WTC11 (cell line): ENCODE data around the gene JUP. TPM values are rescaled to one million over a fixed set of nuclear protein-coding genes. Genes with fewer than 3 reads are reported as not detected.

ENCODE experiments used
- ATAC-seq: fragments of 200-7000 bp; cut with Tn5 transposase; 2 replicates; pipeline ENCODE4 v1.10.0; 2021; ENCODE audit warnings: mild to moderate bottlenecking, moderate library complexity
- CTCF ChIA-PET: fragments of 300-600 bp; sonication (Branson Sonifier 250); formaldehyde crosslinking; loops from one replicate; lab custom pipeline; 2021; ENCODE audit warnings: antibody characterized with exemption; lab: Charles Lee
- POLR2A ChIA-PET: fragments of 350-600 bp; sonication (Branson Sonifier 250); formaldehyde crosslinking; loops from one replicate; lab custom pipeline; 2021; ENCODE audit warnings: antibody characterized with exemption; lab: Charles Lee
- DNase-seq: peaks from one replicate; pipeline ENCODE4 v3.0.0; 2021; ENCODE audit warnings: low spot score
- H3K27ac Mint-ChIP-seq: 2 replicates; pipeline ENCODE4 v1.8.0; 2021; ENCODE audit warnings: mixed read lengths
- H3K27me3 Mint-ChIP-seq: 2 replicates; pipeline ENCODE4 v1.8.0; 2021; ENCODE audit warnings: low read depth, mild to moderate bottlenecking, moderate library complexity, mixed read lengths
- H3K36me3 Mint-ChIP-seq: 2 replicates; pipeline ENCODE4 v1.8.0; 2021; ENCODE audit warnings: mixed read lengths
- H3K4me1 Mint-ChIP-seq: 2 replicates; pipeline ENCODE4 v1.8.0; 2022; ENCODE audit warnings: mixed read lengths
- H3K4me3 Mint-ChIP-seq: 2 replicates; pipeline ENCODE4 v1.8.0; 2021; ENCODE audit warnings: mild to moderate bottlenecking, moderate library complexity, mixed read lengths
- H3K9me3 Mint-ChIP-seq: 2 replicates; pipeline ENCODE4 v1.8.0; 2021; ENCODE audit warnings: mixed read lengths
- ELF4 ChIP-seq: sonication (generic); formaldehyde crosslinking; IDR thresholded peaks from 2 replicates; pipeline ENCODE4 v1.8.1; 2022; ENCODE audit warnings: low read depth, mild to moderate bottlenecking, moderate library complexity, missing genetic modification reagents
- FOXK1 ChIP-seq: sonication (generic); formaldehyde crosslinking; IDR thresholded peaks from 2 replicates; pipeline ENCODE4 v1.8.0; 2022; ENCODE audit warnings: mild to moderate bottlenecking, moderate library complexity, missing genetic modification reagents
- FOXP1 ChIP-seq: sonication (generic); formaldehyde crosslinking; IDR thresholded peaks from 2 replicates; pipeline ENCODE4 v1.8.0; 2022; ENCODE audit warnings: missing genetic modification reagents, mild to moderate bottlenecking, moderate library complexity, borderline replicate concordance
- JUN ChIP-seq: sonication (generic); formaldehyde crosslinking; IDR thresholded peaks from 2 replicates; pipeline ENCODE4 v1.8.0; 2023; ENCODE audit warnings: mild to moderate bottlenecking, missing genetic modification reagents
- NFE2L1 ChIP-seq: sonication (generic); formaldehyde crosslinking; IDR thresholded peaks from 2 replicates; pipeline ENCODE4 v1.8.1; 2023; ENCODE audit warnings: missing genetic modification reagents
- OVOL2 ChIP-seq: fragments of 250-450 bp; sonication (Bioruptor Pico); IDR thresholded peaks from 2 replicates; pipeline ENCODE4 v1.9.0; 2021; ENCODE audit warnings: mild to moderate bottlenecking, borderline replicate concordance
- RELA ChIP-seq: sonication (generic); formaldehyde crosslinking; IDR thresholded peaks from 2 replicates; pipeline ENCODE4 v1.8.1; 2022; ENCODE audit warnings: missing genetic modification reagents, mild to moderate bottlenecking, borderline replicate concordance
- RORB ChIP-seq: fragments of 250-450 bp; sonication (Bioruptor Pico); IDR thresholded peaks from 2 replicates; pipeline ENCODE4 v1.9.0; 2021; ENCODE audit warnings: mild to moderate bottlenecking
- SMAD3 ChIP-seq: sonication (generic); formaldehyde crosslinking; IDR thresholded peaks from 2 replicates; pipeline ENCODE4 v1.8.0; 2022; ENCODE audit warnings: missing genetic modification reagents, mild to moderate bottlenecking, borderline replicate concordance
- SOX15 ChIP-seq: fragments of 250-450 bp; sonication (Bioruptor Pico); IDR thresholded peaks from 2 replicates; pipeline ENCODE4 v1.9.0; 2021; ENCODE audit warnings: mild to moderate bottlenecking
- TCF7 ChIP-seq: sonication (generic); formaldehyde crosslinking; IDR thresholded peaks from 2 replicates; pipeline ENCODE4 v1.8.0; 2022; ENCODE audit warnings: mild to moderate bottlenecking, low read depth, missing genetic modification reagents, moderate library complexity
- TEAD4 ChIP-seq: sonication (generic); formaldehyde crosslinking; IDR thresholded peaks from 2 replicates; pipeline ENCODE4 v1.8.0; 2022; ENCODE audit warnings: mild to moderate bottlenecking, missing genetic modification reagents
- ZNF138 ChIP-seq: sonication (generic); formaldehyde crosslinking; conservative IDR thresholded peaks from 2 replicates; pipeline ENCODE4 v1.8.1; 2022; ENCODE audit warnings: mild to moderate bottlenecking, moderate library complexity, missing genetic modification reagents
- ZNF219 ChIP-seq: sonication (generic); formaldehyde crosslinking; IDR thresholded peaks from 2 replicates; pipeline ENCODE4 v1.8.0; 2023; ENCODE audit warnings: missing genetic modification reagents, mild to moderate bottlenecking, borderline replicate concordance
- total RNA-seq: library from RNA; stranded (reverse); gene quantifications from 3 replicates; pipeline ENCODE4 v1.2.3, GENCODE V29; 2021
- TF ChIP-seq, protein P1 (sequence below): sonication (generic); formaldehyde crosslinking; IDR thresholded peaks from 2 replicates; pipeline ENCODE4 v1.8.0; 2023; ENCODE audit warnings: missing genetic modification reagents
- TF ChIP-seq, protein P2 (sequence below): fragments of 250-450 bp; sonication (Bioruptor Pico); IDR thresholded peaks from 2 replicates; pipeline ENCODE4 v1.9.0; 2021; ENCODE audit warnings: mild to moderate bottlenecking
- TF ChIP-seq, protein P3 (sequence below): fragments of 200-600 bp; IDR thresholded peaks from 2 replicates; pipeline ENCODE4 v1.8.0; 2022; ENCODE audit warnings: antibody characterized with exemption
- TF ChIP-seq, protein P4 (sequence below): sonication (generic); formaldehyde crosslinking; IDR thresholded peaks from 2 replicates; pipeline ENCODE4 v1.8.0; 2022; ENCODE audit warnings: missing genetic modification reagents
- TF ChIP-seq, protein P5 (sequence below): fragments of 250-450 bp; sonication (Bioruptor Pico); IDR thresholded peaks from 2 replicates; pipeline ENCODE4 v1.8.0; 2021; ENCODE audit warnings: mild to moderate bottlenecking
- TF ChIP-seq, protein P6 (sequence below): sonication (generic); formaldehyde crosslinking; IDR thresholded peaks from 2 replicates; pipeline ENCODE4 v1.8.1; 2023; ENCODE audit warnings: mild to moderate bottlenecking, missing genetic modification reagents, borderline replicate concordance

The JUP gene
- total RNA-seq, 1 experiment from 2014 or later: 103 TPM

DNA sequence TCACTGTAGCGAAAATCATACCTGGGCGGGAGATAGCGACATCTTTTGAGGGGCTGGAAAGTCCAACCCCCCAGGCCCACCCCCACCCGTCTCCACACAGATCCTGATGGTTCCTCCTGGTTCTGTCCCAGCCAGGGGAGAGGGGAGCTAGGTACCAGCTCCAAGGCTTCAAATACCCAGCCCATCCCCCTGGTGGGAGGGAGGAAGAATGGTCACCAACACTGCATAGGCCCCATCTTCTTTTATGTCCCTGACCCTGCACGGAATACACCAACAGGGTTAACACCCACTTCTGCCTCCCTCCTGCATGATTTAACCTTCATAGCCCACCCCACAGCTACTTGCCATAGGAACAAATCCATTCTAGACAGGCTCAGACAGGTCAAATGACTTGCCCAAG lies 61.4 kb downstream of the JUP start:
- Mint-ChIP-seq H3K4me1 (0 out of 2 replicates have a peak, but pooled peaks cover 6% of the 10 kb centered on the region), H3K27ac (no peak overlapping the region), H3K27me3 (peaks cover 5% of the 10 kb centered on the region; the same call in 1 of the 2 replicates), H3K9me3 (no peaks in the 10 kb centered on the region), H3K4me3 (no peak overlapping the region), H3K36me3 (no peaks in the 10 kb centered on the region)
- TF ChIP-seq SMAD3 (CRISPR knock-in tag) (no peak), FOXP1 (CRISPR knock-in tag) (no peak), ZNF219 (CRISPR knock-in tag) (no peak), ZNF138 (CRISPR knock-in tag) (no peak), TEAD4 (CRISPR knock-in tag) (no peak), TCF7 (CRISPR knock-in tag) (no peak), NFE2L1 (CRISPR knock-in tag) (no peak), OVOL2 (no peak), FOXK1 (CRISPR knock-in tag) (no peak), JUN (CRISPR knock-in tag) (no peak), RORB (no peak), ELF4 (CRISPR knock-in tag) (no peak), RELA (no peak), SOX15 (no peak)
- TF ChIP-seq, protein P1, sequence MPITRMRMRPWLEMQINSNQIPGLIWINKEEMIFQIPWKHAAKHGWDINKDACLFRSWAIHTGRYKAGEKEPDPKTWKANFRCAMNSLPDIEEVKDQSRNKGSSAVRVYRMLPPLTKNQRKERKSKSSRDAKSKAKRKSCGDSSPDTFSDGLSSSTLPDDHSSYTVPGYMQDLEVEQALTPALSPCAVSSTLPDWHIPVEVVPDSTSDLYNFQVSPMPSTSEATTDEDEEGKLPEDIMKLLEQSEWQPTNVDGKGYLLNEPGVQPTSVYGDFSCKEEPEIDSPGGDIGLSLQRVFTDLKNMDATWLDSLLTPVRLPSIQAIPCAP: no peak
- TF ChIP-seq, protein P2, sequence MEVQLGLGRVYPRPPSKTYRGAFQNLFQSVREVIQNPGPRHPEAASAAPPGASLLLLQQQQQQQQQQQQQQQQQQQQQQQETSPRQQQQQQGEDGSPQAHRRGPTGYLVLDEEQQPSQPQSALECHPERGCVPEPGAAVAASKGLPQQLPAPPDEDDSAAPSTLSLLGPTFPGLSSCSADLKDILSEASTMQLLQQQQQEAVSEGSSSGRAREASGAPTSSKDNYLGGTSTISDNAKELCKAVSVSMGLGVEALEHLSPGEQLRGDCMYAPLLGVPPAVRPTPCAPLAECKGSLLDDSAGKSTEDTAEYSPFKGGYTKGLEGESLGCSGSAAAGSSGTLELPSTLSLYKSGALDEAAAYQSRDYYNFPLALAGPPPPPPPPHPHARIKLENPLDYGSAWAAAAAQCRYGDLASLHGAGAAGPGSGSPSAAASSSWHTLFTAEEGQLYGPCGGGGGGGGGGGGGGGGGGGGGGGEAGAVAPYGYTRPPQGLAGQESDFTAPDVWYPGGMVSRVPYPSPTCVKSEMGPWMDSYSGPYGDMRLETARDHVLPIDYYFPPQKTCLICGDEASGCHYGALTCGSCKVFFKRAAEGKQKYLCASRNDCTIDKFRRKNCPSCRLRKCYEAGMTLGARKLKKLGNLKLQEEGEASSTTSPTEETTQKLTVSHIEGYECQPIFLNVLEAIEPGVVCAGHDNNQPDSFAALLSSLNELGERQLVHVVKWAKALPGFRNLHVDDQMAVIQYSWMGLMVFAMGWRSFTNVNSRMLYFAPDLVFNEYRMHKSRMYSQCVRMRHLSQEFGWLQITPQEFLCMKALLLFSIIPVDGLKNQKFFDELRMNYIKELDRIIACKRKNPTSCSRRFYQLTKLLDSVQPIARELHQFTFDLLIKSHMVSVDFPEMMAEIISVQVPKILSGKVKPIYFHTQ (CRISPR knock-in tag): no peak
- TF ChIP-seq, protein P3, sequence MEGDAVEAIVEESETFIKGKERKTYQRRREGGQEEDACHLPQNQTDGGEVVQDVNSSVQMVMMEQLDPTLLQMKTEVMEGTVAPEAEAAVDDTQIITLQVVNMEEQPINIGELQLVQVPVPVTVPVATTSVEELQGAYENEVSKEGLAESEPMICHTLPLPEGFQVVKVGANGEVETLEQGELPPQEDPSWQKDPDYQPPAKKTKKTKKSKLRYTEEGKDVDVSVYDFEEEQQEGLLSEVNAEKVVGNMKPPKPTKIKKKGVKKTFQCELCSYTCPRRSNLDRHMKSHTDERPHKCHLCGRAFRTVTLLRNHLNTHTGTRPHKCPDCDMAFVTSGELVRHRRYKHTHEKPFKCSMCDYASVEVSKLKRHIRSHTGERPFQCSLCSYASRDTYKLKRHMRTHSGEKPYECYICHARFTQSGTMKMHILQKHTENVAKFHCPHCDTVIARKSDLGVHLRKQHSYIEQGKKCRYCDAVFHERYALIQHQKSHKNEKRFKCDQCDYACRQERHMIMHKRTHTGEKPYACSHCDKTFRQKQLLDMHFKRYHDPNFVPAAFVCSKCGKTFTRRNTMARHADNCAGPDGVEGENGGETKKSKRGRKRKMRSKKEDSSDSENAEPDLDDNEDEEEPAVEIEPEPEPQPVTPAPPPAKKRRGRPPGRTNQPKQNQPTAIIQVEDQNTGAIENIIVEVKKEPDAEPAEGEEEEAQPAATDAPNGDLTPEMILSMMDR: no peak
- TF ChIP-seq, protein P4, sequence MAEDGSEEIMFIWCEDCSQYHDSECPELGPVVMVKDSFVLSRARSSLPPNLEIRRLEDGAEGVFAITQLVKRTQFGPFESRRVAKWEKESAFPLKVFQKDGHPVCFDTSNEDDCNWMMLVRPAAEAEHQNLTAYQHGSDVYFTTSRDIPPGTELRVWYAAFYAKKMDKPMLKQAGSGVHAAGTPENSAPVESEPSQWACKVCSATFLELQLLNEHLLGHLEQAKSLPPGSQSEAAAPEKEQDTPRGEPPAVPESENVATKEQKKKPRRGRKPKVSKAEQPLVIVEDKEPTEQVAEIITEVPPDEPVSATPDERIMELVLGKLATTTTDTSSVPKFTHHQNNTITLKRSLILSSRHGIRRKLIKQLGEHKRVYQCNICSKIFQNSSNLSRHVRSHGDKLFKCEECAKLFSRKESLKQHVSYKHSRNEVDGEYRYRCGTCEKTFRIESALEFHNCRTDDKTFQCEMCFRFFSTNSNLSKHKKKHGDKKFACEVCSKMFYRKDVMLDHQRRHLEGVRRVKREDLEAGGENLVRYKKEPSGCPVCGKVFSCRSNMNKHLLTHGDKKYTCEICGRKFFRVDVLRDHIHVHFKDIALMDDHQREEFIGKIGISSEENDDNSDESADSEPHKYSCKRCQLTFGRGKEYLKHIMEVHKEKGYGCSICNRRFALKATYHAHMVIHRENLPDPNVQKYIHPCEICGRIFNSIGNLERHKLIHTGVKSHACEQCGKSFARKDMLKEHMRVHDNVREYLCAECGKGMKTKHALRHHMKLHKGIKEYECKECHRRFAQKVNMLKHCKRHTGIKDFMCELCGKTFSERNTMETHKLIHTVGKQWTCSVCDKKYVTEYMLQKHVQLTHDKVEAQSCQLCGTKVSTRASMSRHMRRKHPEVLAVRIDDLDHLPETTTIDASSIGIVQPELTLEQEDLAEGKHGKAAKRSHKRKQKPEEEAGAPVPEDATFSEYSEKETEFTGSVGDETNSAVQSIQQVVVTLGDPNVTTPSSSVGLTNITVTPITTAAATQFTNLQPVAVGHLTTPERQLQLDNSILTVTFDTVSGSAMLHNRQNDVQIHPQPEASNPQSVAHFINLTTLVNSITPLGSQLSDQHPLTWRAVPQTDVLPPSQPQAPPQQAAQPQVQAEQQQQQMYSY (CRISPR knock-in tag): no peak
- TF ChIP-seq, protein P5, sequence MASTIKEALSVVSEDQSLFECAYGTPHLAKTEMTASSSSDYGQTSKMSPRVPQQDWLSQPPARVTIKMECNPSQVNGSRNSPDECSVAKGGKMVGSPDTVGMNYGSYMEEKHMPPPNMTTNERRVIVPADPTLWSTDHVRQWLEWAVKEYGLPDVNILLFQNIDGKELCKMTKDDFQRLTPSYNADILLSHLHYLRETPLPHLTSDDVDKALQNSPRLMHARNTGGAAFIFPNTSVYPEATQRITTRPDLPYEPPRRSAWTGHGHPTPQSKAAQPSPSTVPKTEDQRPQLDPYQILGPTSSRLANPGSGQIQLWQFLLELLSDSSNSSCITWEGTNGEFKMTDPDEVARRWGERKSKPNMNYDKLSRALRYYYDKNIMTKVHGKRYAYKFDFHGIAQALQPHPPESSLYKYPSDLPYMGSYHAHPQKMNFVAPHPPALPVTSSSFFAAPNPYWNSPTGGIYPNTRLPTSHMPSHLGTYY (CRISPR knock-in tag): no peak
- TF ChIP-seq, protein P6, sequence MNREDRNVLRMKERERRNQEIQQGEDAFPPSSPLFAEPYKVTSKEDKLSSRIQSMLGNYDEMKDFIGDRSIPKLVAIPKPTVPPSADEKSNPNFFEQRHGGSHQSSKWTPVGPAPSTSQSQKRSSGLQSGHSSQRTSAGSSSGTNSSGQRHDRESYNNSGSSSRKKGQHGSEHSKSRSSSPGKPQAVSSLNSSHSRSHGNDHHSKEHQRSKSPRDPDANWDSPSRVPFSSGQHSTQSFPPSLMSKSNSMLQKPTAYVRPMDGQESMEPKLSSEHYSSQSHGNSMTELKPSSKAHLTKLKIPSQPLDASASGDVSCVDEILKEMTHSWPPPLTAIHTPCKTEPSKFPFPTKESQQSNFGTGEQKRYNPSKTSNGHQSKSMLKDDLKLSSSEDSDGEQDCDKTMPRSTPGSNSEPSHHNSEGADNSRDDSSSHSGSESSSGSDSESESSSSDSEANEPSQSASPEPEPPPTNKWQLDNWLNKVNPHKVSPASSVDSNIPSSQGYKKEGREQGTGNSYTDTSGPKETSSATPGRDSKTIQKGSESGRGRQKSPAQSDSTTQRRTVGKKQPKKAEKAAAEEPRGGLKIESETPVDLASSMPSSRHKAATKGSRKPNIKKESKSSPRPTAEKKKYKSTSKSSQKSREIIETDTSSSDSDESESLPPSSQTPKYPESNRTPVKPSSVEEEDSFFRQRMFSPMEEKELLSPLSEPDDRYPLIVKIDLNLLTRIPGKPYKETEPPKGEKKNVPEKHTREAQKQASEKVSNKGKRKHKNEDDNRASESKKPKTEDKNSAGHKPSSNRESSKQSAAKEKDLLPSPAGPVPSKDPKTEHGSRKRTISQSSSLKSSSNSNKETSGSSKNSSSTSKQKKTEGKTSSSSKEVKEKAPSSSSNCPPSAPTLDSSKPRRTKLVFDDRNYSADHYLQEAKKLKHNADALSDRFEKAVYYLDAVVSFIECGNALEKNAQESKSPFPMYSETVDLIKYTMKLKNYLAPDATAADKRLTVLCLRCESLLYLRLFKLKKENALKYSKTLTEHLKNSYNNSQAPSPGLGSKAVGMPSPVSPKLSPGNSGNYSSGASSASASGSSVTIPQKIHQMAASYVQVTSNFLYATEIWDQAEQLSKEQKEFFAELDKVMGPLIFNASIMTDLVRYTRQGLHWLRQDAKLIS (CRISPR knock-in tag): no peak
- DNase-seq (no peak), ATAC-seq (peak; percentile 52)
- CTCF ChIA-PET: interaction anchor here (0.9 to 3.3 kb wide), 6 partner anchors 9 to 411 kb away, joined by 3 to 13 read pairs (median 6); partner anchors contain the start of gene JUP
- POLR2A ChIA-PET: interaction anchor here (0.9 to 1.3 kb wide), 2 partner anchors 9 to 36 kb away, joined by 3 to 4 read pairs; partner anchors contain the start of gene HAP1
